ENCODE data around the gene CPEB3. TPM values are rescaled to one million over a fixed set of nuclear protein-coding genes. Genes with fewer than 3 reads are reported as not detected.
"Not testable (repeated sequence)": the region's sequence is repeated elsewhere in the genome, so short reads cannot be mapped to it uniquely, and the experiment has no call there.

The CPEB3 gene
- total and polyA plus RNA-seq, 2 donors (not counting 1 experiment from before 2014, with no cell fraction given): 0.37 to 0.66 TPM

- Histone ChIP-seq H3K4me2 (ENCODE audit: extremely low read depth, insufficient read depth, low read length) (no peak overlapping the region), H2AFZ (ENCODE audit: low read length) (no peak overlapping the region), H3K9me3 (ENCODE audit: control insufficient read depth, insufficient read depth, low read depth, low read length) (no peaks in the 10 kb centered on the region), H4K20me1 (ENCODE audit: control insufficient read depth, extremely low read depth, insufficient read depth, low read length) (no peaks in the 10 kb centered on the region), H3K4me3 (replicated peaks in 1 of 4; ENCODE audit: control extremely low read depth in 1 of 4, insufficient read depth in 1 of 4, low read depth in 3 of 4, low read length in 4 of 4) (no peak overlapping the region), H3K79me2 (ENCODE audit: control insufficient read depth, insufficient read depth, low read length) (no peaks in the 10 kb centered on the region), H3K4me1 (ENCODE audit: control insufficient read depth, extremely low read depth, insufficient read depth, low read length) (peaks cover 6% of the 10 kb centered on the region), H3K27ac (ENCODE audit: insufficient read depth, low read length) (no peak overlapping the region), H3K36me3 (ENCODE audit: control insufficient read depth, insufficient read depth, low read length) (no peaks in the 10 kb centered on the region), H3K9ac (ENCODE audit: insufficient read depth, low read length) (no peak overlapping the region), H3K27me3 (ENCODE audit: control insufficient read depth, insufficient read depth, low read length) (no peaks in the 10 kb centered on the region)
- no peak for DNase-seq (ENCODE audit: low read depth in 2 of 2)
- TF ChIP-seq CTCF (conservative IDR thresholded peaks at IDR 0.05 in 1 of 2, IDR thresholded peaks at IDR 0.05 in 1 of 2; ENCODE audit: low read depth in 1 of 2, low read length in 2 of 2) (no peak), EZH2 (IDR thresholded peaks at IDR 0.05; ENCODE audit: low read length, missing control alignments) (no peak)
These were observed 167.9 kb downstream of the CPEB3 start for GRCh38 chr10:92122941-92123450.

GRCh38 chr10:92121686-92122492, 169.0 kb downstream of the CPEB3 start:
- Histone ChIP-seq H3K27me3 (ENCODE audit: control insufficient read depth, insufficient read depth, low read length) (no peaks in the 10 kb centered on the region), H3K4me2 (ENCODE audit: extremely low read depth, insufficient read depth, low read length) (no peak overlapping the region), H3K79me2 (ENCODE audit: control insufficient read depth, insufficient read depth, low read length) (no peaks in the 10 kb centered on the region), H3K36me3 (ENCODE audit: control insufficient read depth, insufficient read depth, low read length) (no peaks in the 10 kb centered on the region), H3K27ac (ENCODE audit: insufficient read depth, low read length) (no peak overlapping the region), H3K4me3 (replicated peaks in 1 of 4; ENCODE audit: control extremely low read depth in 1 of 4, insufficient read depth in 1 of 4, low read depth in 3 of 4, low read length in 4 of 4) (no peak overlapping the region), H3K4me1 (ENCODE audit: control insufficient read depth, extremely low read depth, insufficient read depth, low read length) (peaks cover 6% of the 10 kb centered on the region), H3K9ac (ENCODE audit: insufficient read depth, low read length) (no peak overlapping the region), H2AFZ (ENCODE audit: low read length) (no peak overlapping the region), H3K9me3 (ENCODE audit: control insufficient read depth, insufficient read depth, low read depth, low read length) (no peaks in the 10 kb centered on the region), H4K20me1 (ENCODE audit: control insufficient read depth, extremely low read depth, insufficient read depth, low read length) (no peaks in the 10 kb centered on the region)
- no peak for DNase-seq (ENCODE audit: low read depth in 2 of 2)
- TF ChIP-seq EZH2 (IDR thresholded peaks at IDR 0.05; ENCODE audit: low read length, missing control alignments) (no peak), CTCF (conservative IDR thresholded peaks at IDR 0.05 in 1 of 2, IDR thresholded peaks at IDR 0.05 in 1 of 2; ENCODE audit: low read depth in 1 of 2, low read length in 2 of 2) (no peak)

GRCh38 chr10:92119340-92119739, 171.5 kb downstream of the CPEB3 start:
- Histone ChIP-seq H3K79me2 (ENCODE audit: control insufficient read depth, insufficient read depth, low read length) (no peaks in the 10 kb centered on the region), H2AFZ (ENCODE audit: low read length) (no peak overlapping the region), H3K9ac (ENCODE audit: insufficient read depth, low read length) (no peak overlapping the region), H3K4me3 (replicated peaks in 1 of 4; ENCODE audit: control extremely low read depth in 1 of 4, insufficient read depth in 1 of 4, low read depth in 3 of 4, low read length in 4 of 4) (no peak overlapping the region), H3K27ac (ENCODE audit: insufficient read depth, low read length) (no peak overlapping the region), H3K36me3 (ENCODE audit: control insufficient read depth, insufficient read depth, low read length) (no peaks in the 10 kb centered on the region), H3K4me2 (ENCODE audit: extremely low read depth, insufficient read depth, low read length) (no peak overlapping the region), H3K9me3 (ENCODE audit: control insufficient read depth, insufficient read depth, low read depth, low read length) (no peaks in the 10 kb centered on the region), H3K4me1 (ENCODE audit: control insufficient read depth, extremely low read depth, insufficient read depth, low read length) (no peaks in the 10 kb centered on the region), H4K20me1 (ENCODE audit: control insufficient read depth, extremely low read depth, insufficient read depth, low read length) (no peaks in the 10 kb centered on the region), H3K27me3 (ENCODE audit: control insufficient read depth, insufficient read depth, low read length) (no peaks in the 10 kb centered on the region)
- TF ChIP-seq CTCF (conservative IDR thresholded peaks at IDR 0.05 in 1 of 2, IDR thresholded peaks at IDR 0.05 in 1 of 2; ENCODE audit: low read depth in 1 of 2, low read length in 2 of 2) (no peak), EZH2 (IDR thresholded peaks at IDR 0.05; ENCODE audit: low read length, missing control alignments) (no peak)
- no peak for DNase-seq (ENCODE audit: low read depth in 2 of 2)

- DNase-seq (ENCODE audit: low read depth in 2 of 2); H3K9ac ChIP-seq (ENCODE audit: insufficient read depth, low read length); H3K27me3 ChIP-seq (ENCODE audit: control insufficient read depth, insufficient read depth, low read length); H3K4me2 ChIP-seq (ENCODE audit: extremely low read depth, insufficient read depth, low read length); H3K36me3 ChIP-seq (ENCODE audit: control insufficient read depth, insufficient read depth, low read length); H3K4me3 ChIP-seq (replicated peaks in 1 of 4; ENCODE audit: control extremely low read depth in 1 of 4, insufficient read depth in 1 of 4, low read depth in 3 of 4, low read length in 4 of 4); H3K9me3 ChIP-seq (ENCODE audit: control insufficient read depth, insufficient read depth, low read depth, low read length); H3K79me2 ChIP-seq (ENCODE audit: control insufficient read depth, insufficient read depth, low read length); H4K20me1 ChIP-seq (ENCODE audit: control insufficient read depth, extremely low read depth, insufficient read depth, low read length); H2AFZ ChIP-seq (ENCODE audit: low read length); H3K4me1 ChIP-seq (ENCODE audit: control insufficient read depth, extremely low read depth, insufficient read depth, low read length); H3K27ac ChIP-seq (ENCODE audit: insufficient read depth, low read length): not testable (repeated sequence)
These were observed 176.0 kb downstream of the CPEB3 start for GRCh38 chr10:92114917-92115316.
